HG03558 (cell line): Measurements from ENCODE around the gene APOC4.

Experiments used
- ATAC-seq: cut with Tn5 transposase; IDR thresholded peaks from one replicate; pipeline ENCODE4 v1.9.1; 2021; ENCODE audit warnings: moderate number of reproducible peaks; ENCODE audit not compliant: unreplicated experiment; ENCODE audit errors: extremely low read depth

APOC4 gene

DNA sequence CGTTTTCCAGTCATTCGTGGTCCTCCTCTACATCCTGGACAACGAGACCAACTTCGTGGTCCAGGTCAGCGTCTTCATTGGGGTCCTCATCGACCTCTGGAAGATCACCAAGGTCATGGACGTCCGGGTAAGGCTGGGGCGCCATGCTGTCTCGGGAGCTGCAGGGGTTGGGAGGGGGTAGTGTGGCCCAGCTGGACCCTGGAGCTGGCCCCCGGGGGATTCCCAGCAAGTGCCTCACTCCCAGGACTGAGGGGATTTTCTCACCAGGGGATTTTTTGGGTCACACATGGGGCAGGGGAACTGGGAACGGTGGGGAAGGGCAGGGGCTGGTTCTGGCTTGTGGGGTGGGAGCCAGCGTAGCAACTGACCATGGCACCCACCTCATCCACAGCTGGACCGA is 48.4 kb downstream of the APOC4 start:
- no peak for ATAC-seq

DNA sequence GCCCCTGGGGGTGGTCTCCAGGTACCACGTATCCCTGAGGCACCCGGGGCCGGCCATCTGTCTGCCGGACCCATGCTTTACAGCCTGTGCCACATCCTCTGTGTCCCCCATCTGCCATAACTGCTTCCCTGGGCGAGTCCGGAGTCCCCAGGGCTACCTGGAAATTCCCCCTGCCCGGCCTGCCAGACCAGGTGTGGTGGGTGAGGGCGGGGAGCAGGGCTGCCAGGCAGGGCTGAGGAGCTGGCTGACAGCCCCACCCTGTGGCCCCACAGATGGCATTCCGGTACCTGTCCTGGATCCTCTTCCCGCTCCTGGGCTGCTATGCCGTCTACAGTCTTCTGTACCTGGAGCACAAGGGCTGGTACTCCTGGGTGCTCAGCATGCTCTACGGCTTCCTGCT is 48.9 kb downstream of the APOC4 start:
- ATAC-seq = no peak

DNA sequence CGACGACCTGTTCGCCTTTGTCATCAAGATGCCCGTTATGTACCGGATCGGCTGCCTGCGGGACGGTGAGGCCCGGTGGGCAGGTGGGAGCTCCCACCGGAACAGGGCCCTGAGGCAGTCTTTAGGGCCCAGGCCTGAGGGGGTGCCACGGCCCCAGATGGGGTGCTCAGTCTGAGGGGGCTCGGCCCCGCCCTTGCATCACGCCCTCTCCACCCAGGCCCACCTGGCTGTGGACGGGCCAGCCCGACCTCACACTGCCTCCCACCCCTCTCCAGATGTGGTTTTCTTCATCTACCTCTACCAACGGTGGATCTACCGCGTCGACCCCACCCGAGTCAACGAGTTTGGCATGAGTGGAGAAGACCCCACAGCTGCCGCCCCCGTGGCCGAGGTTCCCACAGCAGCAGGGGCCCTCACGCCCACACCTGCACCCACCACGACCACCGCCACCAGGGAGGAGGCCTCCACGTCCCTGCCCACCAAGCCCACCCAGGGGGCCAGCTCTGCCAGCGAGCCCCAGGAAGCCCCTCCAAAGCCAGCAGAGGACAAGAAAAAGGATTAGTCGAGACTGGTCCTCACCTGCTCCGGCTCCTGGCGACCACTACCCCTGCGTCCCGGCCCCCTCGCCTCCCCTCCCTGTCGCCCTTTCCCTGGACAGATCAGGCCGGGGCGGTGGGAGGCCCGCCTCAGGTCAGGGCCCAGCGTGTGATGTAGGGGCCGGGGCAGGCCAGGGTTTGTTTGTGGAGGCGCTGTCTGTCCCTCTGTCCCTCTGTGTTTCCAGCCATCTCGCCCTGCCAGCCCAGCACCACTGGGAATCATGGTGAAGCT is 50.5 kb downstream of the APOC4 start:
- no peak for ATAC-seq

DNA sequence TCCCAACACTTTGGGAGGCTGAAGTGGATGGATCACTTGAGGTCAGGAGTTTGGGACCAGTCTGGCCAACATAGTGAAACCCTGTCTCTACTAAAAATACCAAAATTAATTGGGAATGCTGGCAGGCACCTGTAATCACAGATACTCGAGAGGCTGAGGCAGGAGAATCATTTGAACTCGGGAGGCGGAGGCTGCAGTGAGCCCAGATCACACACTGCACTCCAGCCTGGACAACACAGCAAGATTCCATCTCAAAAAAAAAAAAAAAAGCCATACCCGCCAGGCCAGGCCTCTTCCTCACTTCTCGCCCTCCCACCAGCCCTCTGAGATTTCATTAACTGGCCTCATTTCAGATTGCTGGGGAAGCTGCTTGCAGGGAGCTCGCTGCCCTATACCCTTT is 51.5 kb downstream of the APOC4 start:
- ATAC-seq = no peak

DNA sequence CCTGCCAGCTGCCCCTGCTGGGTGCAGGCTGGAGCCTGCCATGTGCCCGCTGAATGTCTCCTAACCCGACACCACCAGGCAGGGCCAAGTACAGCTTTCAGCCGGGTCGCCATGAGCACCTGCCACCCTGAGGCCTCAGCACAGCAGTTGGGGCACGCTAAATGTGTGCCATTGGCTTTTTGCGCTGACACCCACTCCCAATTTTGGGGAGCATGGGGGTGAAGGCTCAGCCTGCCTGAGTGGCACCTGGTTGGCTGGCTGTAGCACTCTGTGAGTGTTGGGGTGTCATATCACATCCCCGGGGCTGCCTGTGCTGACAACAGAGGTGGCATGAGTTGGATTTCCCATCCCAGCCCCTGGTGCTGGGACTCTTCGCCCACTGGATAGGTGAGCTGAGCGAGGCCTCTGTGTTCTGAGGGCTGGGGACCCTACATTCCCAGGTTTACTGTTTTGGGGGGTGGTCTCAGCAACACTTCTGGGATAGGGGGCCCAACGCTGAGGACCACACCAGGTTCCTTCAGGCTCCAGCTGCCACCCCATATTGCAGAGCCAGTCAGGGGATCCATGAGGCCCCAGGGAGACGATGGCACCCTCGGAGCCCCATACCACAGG is 52.0 kb downstream of the APOC4 start:
- no peak for ATAC-seq
